Neuronal stem cell (in vitro differentiated cells): ENCODE results near the gene CCDC77.
"Not testable (repeated sequence)": the region's sequence is repeated elsewhere in the genome, so short reads cannot be mapped to it uniquely, and the experiment has no call there.

ENCODE experiments used
- DNase-seq: peaks from one replicate; pipeline ENCODE4 v3.0.0-alpha.2; 2013; ENCODE audit warnings: low spot score
- H2AFZ ChIP-seq: one replicate; pipeline ENCODE4 v1.6.1; 2013; ENCODE audit warnings: mild to moderate bottlenecking, low read length, inconsistent platforms
- H2AK5ac ChIP-seq: 2 replicates; pipeline ENCODE4 v1.6.1; 2013; ENCODE audit warnings: low read depth, mild to moderate bottlenecking, inconsistent platforms, low read length, moderate library complexity, mixed read lengths
- H2BK120ac ChIP-seq: 2 replicates; pipeline ENCODE4 v1.6.1; 2013; ENCODE audit warnings: low read depth, mild to moderate bottlenecking, inconsistent platforms, low read length, moderate library complexity, mixed read lengths
- H2BK12ac ChIP-seq: one replicate; pipeline ENCODE4 v1.6.1; 2013; ENCODE audit warnings: low read length, inconsistent platforms
- H2BK15ac ChIP-seq: 2 replicates; pipeline ENCODE4 v1.6.1; 2013; ENCODE audit warnings: mild to moderate bottlenecking, low read length, inconsistent platforms, mixed read lengths
- H2BK5ac ChIP-seq: one replicate; pipeline ENCODE4 v1.6.1; 2013; ENCODE audit warnings: inconsistent platforms, mild to moderate bottlenecking, low read length, moderate library complexity
- H3K14ac ChIP-seq: one replicate; pipeline ENCODE4 v1.6.1; 2013; ENCODE audit warnings: low read length, inconsistent platforms
- H3K18ac ChIP-seq: 2 replicates; pipeline ENCODE4 v1.6.1; 2013; ENCODE audit warnings: low read length, inconsistent platforms
- H3K23ac ChIP-seq: 2 replicates; pipeline ENCODE4 v1.6.1; 2013; ENCODE audit warnings: low read depth, mild to moderate bottlenecking, mixed read lengths, low read length, inconsistent platforms; ENCODE audit not compliant: poor library complexity
- H3K27ac ChIP-seq: replicated peaks from 3 replicates; pipeline ENCODE4 v1.5.1; 2013; ENCODE audit warnings: low read length, inconsistent platforms
- H3K27me3 ChIP-seq, 3 experiments: 2 replicates each; pipeline ENCODE4 v1.6.1; 2013; ENCODE audit warnings: low read length in 3 of 3, mild to moderate bottlenecking in 2 of 3, inconsistent platforms in 1 of 3, low read depth in 1 of 3, mixed read lengths in 1 of 3, moderate library complexity in 1 of 3; ENCODE audit not compliant: control insufficient read depth in 3 of 3, insufficient read depth in 3 of 3
- H3K36me3 ChIP-seq, 2 donors: replicated peaks in 1 of 2; 2 replicates each; pipeline ENCODE4 v1.6.1; 2013; ENCODE audit warnings: low read length in 2 of 2; ENCODE audit not compliant: control insufficient read depth in 2 of 2, insufficient read depth in 2 of 2
- H3K4ac ChIP-seq: 2 replicates; pipeline ENCODE4 v1.6.1; 2013; ENCODE audit warnings: inconsistent platforms, mild to moderate bottlenecking, low read length, moderate library complexity
- H3K4me1 ChIP-seq, 2 donors: 1 replicate in 1 of 2; 2 replicates in 1 of 2; pipeline ENCODE4 v1.6.1; 2013; ENCODE audit warnings: low read length in 2 of 2, low read depth in 1 of 2; ENCODE audit not compliant: control insufficient read depth in 2 of 2, insufficient read depth in 1 of 2
- H3K4me2 ChIP-seq: one replicate; pipeline ENCODE4 v1.6.1; 2013; ENCODE audit warnings: mild to moderate bottlenecking, low read length, inconsistent platforms; ENCODE audit not compliant: insufficient read depth, poor library complexity, severe bottlenecking
- H3K4me3 ChIP-seq, 2 donors: 2 replicates each; pipeline ENCODE4 v1.5.1; 2013; ENCODE audit warnings: low read length in 2 of 2, mild to moderate bottlenecking in 2 of 2, inconsistent platforms in 1 of 2, moderate library complexity in 1 of 2
- H3K79me1 ChIP-seq: one replicate; pipeline ENCODE4 v1.6.1; 2013; ENCODE audit warnings: low read depth, mild to moderate bottlenecking, inconsistent platforms, low read length, moderate library complexity
- H3K9ac ChIP-seq: one replicate; pipeline ENCODE4 v1.6.1; 2013; ENCODE audit warnings: mild to moderate bottlenecking, low read depth, low read length, inconsistent platforms; ENCODE audit not compliant: poor library complexity
- H3K9me3 ChIP-seq, 2 donors: replicated peaks in 1 of 2; 2 replicates each; pipeline versions ENCODE3 to v1.6.1; 2013; ENCODE audit warnings: low read length in 2 of 2, mild to moderate bottlenecking in 2 of 2, inconsistent platforms in 1 of 2, low read depth in 1 of 2, mixed read lengths in 1 of 2, moderate library complexity in 1 of 2; ENCODE audit not compliant: control insufficient read depth in 2 of 2, insufficient read depth in 1 of 2
- H4K8ac ChIP-seq: one replicate; pipeline ENCODE4 v1.6.1; 2013; ENCODE audit warnings: low read depth, mild to moderate bottlenecking, inconsistent platforms, low read length, moderate library complexity
- H4K91ac ChIP-seq: one replicate; pipeline ENCODE4 v1.6.1; 2013; ENCODE audit warnings: low read length, low read depth, mild to moderate bottlenecking, inconsistent platforms; ENCODE audit not compliant: poor library complexity
- WGBS, 2 donors: extraction: QIAGEN DNeasy Blood & Tissue Kit; methylation state at CpG; one replicate each; pipeline ENCODE4 v1.1.7; 2013; ENCODE audit warnings: missing lambda C conversion rate in 2 of 2, mixed read lengths in 1 of 2; ENCODE audit not compliant: insufficient read length in 2 of 2, insufficient replicate concordance in 1 of 2; ENCODE audit errors: extremely low coverage in 2 of 2; 5-methylcytosine and 5-hydroxymethylcytosine counted together

CCDC77 gene

DNA sequence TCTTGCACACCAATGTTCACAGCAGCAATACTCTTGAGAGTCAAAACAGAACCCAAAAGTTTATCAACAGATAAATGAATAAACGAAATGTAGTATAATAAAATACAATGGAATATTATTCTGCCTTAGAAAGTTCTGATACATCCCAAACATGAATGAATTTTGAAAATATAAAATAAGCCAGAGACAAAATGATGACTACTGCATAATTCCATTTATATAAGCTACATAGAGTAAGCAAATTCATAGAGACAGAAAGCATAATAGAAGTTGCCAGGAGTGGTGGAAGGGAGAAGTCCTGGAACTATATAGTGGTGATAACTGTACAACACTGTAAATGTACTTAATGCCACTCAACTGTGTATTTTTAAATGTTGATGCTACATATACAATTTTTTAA is 33.5 kb upstream of the CCDC77 start:
- H3K23ac ChIP-seq, result no peak overlapping the region
- H3K18ac ChIP-seq, result no peak overlapping the region
- H3K27me3 ChIP-seq, result no peaks in the 10 kb centered on the region
- no peak overlapping the region for H3K4me2 ChIP-seq
- H3K9me3 ChIP-seq, result peaks cover 10 to 34% of the 10 kb centered on the region in 2 donors
- no peak overlapping the region for H2BK12ac ChIP-seq
- no peak overlapping the region for H3K4ac ChIP-seq
- H2BK5ac ChIP-seq, result no peak overlapping the region
- H2AK5ac ChIP-seq, result no peak overlapping the region
- H2AFZ ChIP-seq, result no peak overlapping the region
- H2BK15ac ChIP-seq, result no peak overlapping the region
- no peak overlapping the region for H3K27ac ChIP-seq
- no peak overlapping the region for H3K14ac ChIP-seq
- no peak for DNase-seq
- no peak overlapping the region for H3K9ac ChIP-seq
- no peak overlapping the region for H3K4me3 ChIP-seq
- H4K91ac ChIP-seq, result no peak overlapping the region
- peaks cover 2% of the 10 kb centered on the region for H3K79me1 ChIP-seq
- H4K8ac ChIP-seq, result no peak overlapping the region
- H3K36me3 ChIP-seq, result peaks cover 20 to 76% of the 10 kb centered on the region in 2 donors
- no CpG with 5 or more reads among the region's 1 CpG for WGBS, 2 donors
- H3K4me1 ChIP-seq, result no peaks in the 10 kb centered on the region
- no peak overlapping the region for H2BK120ac ChIP-seq

DNA sequence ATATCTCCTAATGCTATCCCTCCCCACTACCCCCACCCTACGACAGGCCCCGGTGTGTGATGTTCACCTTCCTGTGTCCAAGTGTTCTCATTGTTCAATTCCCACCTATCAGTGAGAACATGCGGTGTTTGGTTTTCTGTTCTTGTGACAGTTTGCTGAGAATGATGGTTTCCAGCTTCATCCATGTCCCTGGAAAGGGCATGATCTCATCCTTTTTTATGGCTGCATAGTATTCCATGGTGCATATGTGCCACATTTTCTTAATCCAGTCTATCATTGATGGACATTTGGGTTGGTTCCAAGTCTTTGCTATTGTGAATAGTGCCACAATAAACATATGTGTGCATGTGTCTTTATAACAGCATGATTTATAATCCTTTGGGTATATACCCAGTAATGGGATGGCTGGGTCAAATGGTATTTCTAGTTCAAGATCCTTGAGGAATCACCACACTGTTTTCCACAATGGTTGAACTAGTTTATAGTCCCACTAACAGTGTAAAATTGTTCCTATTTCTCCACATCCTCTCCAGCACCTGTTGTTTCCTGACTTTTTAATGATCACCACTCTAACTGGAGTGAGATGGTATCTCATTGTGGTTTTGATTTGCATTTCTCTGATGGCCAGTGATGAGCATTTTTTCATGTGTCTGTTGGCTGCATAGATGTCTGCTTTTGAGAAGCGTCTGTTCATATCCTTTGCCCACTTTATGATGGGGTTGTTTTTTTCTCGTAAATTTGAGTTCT is 30.5 kb upstream of the CCDC77 start:
- H4K91ac ChIP-seq, H3K27ac ChIP-seq, H3K4me1 ChIP-seq, H4K8ac ChIP-seq, H3K4ac ChIP-seq, DNase-seq, H2BK120ac ChIP-seq, H3K27me3 ChIP-seq, H3K79me1 ChIP-seq, H2AK5ac ChIP-seq, H3K23ac ChIP-seq, H2BK15ac ChIP-seq, H2BK12ac ChIP-seq, H2AFZ ChIP-seq, H3K18ac ChIP-seq, H3K9ac ChIP-seq, H3K14ac ChIP-seq, H2BK5ac ChIP-seq, H3K4me2 ChIP-seq, H3K4me3 ChIP-seq: not testable (repeated sequence)
- Histone ChIP-seq H3K9me3 (peaks cover 5 to 25% of the 10 kb centered on the region in 2 donors), H3K36me3 (peaks cover 17 to 59% of the 10 kb centered on the region in 2 donors)
- WGBS, 2 donors, result no CpG with 5 or more reads among the region's 5 CpGs

DNA sequence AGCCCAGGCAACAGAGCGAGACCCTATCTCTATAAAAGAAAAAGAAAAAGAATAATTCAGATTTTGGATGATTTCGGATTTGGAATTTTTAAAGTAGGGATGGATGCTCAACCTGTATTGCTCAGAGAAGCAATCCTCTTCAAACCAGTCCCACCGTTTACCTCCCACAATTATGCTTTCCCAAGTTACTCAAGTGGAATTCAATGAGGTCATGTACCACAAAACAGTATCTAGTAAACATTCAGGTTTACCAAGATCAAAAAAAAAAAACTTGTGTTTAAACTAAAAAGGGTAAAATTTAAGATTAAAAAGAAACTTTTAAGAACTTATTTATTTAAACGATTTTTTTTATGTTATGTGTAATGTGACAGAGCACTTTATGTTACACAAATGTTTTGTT is 14.8 kb upstream of the CCDC77 start:
- Histone ChIP-seq H2BK12ac (no peak overlapping the region), H3K4me2 (no peak overlapping the region), H3K27ac (no peak overlapping the region), H2BK120ac (no peak overlapping the region), H2AK5ac (no peak overlapping the region), H4K91ac (no peak overlapping the region), H3K27me3 (no peaks in the 10 kb centered on the region), H3K4ac (no peak overlapping the region), H3K4me1 (peaks cover 0 to 13% of the 10 kb centered on the region in 2 donors), H3K18ac (no peak overlapping the region), H3K9me3 (no peaks in the 10 kb centered on the region), H2AFZ (no peak overlapping the region), H2BK15ac (no peak overlapping the region), H3K36me3 (peaks cover 10 to 49% of the 10 kb centered on the region in 2 donors), H4K8ac (no peak overlapping the region), H3K4me3 (peak overlapping the region in 1 of 2 donors; percentile 81), H3K9ac (no peak overlapping the region), H3K23ac (no peak overlapping the region), H3K14ac (no peak overlapping the region), H2BK5ac (no peak overlapping the region), H3K79me1 (peaks cover 2% of the 10 kb centered on the region)
- DNase-seq, result no peak
- WGBS, 2 donors, result no CpG with 5 or more reads among the region's 4 CpGs

- Histone ChIP-seq H3K14ac (no peak overlapping the region), H2BK12ac (no peak overlapping the region), H3K36me3 (peaks cover 6 to 35% of the 10 kb centered on the region in 2 donors), H3K27me3 (no peaks in the 10 kb centered on the region), H3K18ac (no peak overlapping the region), H4K8ac (no peak overlapping the region), H2AK5ac (no peak overlapping the region), H3K9me3 (no peaks in the 10 kb centered on the region), H2BK15ac (no peak overlapping the region), H3K4me1 (peaks cover 0 to 13% of the 10 kb centered on the region in 2 donors), H3K23ac (no peak overlapping the region), H3K4me2 (peak overlapping the region; percentile 39), H3K9ac (no peak overlapping the region), H2AFZ (no peak overlapping the region), H4K91ac (no peak overlapping the region), H3K4me3 (peak overlapping the region; percentile 81 to 85), H2BK5ac (no peak overlapping the region), H2BK120ac (no peak overlapping the region), H3K27ac (no peak overlapping the region), H3K79me1 (peaks cover 2% of the 10 kb centered on the region), H3K4ac (no peak overlapping the region)
- no peak for DNase-seq
- WGBS, 2 donors, result no CpG with 5 or more reads among the region's 2 CpGs
Measured at GRCh38 chr12:388012-388411, 13.4 kb upstream of the CCDC77 start.
